Astrocyte (in vitro differentiated cells and primary cell): ENCODE results near the gene NELFA.
"Not testable (repeated sequence)": the region's sequence is repeated elsewhere in the genome, so short reads cannot be mapped to it uniquely, and the experiment has no call there.

ENCODE experiments used
- EZH2 ChIP-seq: IDR thresholded peaks from 2 replicates; pipeline ENCODE4 v1.6.1; 2012; ENCODE audit warnings: mild to moderate bottlenecking, low read length, inconsistent platforms; ENCODE audit not compliant: insufficient read depth
- TF ChIP-seq, protein P1 (sequence below): IDR thresholded peaks from 2 replicates; pipeline ENCODE4 v1.5.1; 2011; ENCODE audit warnings: low read depth, mild to moderate bottlenecking, inconsistent platforms, low read length, moderate library complexity; ENCODE audit not compliant: insufficient read depth

DNA sequence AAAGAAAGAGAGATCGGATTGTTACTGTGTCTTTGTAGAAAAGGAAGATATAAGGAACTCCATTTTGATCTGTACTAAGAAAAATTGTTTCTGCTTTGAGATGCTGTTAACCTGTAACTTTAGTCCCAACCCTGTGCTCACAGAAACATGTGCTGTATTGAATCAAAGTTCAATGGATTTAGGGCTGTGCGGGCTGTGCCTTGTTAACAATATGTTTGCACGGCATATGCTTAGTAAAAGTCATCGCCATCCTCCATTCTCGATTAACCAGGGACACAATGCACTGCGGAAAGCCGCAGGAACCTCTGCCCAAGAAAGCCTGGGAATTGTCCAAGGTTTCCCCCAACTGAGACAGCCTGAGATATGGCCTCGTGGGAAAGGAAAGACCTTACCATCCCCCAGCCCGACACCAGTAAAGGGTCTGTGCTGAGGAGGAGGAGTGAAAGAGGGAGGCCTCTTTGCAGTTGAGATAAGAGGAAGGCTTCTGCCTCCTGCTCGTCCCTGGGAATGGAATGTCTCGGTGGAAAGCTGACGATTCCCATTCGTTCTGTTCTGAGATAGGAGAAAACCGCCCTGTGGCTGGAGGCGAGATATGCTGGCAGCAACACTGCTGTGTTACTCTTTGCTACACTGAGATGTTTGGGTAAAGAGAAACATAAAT lies 12.7 kb upstream of the NELFA start:
- TF ChIP-seq, protein P1, sequence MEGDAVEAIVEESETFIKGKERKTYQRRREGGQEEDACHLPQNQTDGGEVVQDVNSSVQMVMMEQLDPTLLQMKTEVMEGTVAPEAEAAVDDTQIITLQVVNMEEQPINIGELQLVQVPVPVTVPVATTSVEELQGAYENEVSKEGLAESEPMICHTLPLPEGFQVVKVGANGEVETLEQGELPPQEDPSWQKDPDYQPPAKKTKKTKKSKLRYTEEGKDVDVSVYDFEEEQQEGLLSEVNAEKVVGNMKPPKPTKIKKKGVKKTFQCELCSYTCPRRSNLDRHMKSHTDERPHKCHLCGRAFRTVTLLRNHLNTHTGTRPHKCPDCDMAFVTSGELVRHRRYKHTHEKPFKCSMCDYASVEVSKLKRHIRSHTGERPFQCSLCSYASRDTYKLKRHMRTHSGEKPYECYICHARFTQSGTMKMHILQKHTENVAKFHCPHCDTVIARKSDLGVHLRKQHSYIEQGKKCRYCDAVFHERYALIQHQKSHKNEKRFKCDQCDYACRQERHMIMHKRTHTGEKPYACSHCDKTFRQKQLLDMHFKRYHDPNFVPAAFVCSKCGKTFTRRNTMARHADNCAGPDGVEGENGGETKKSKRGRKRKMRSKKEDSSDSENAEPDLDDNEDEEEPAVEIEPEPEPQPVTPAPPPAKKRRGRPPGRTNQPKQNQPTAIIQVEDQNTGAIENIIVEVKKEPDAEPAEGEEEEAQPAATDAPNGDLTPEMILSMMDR = not testable (repeated sequence)
- not testable (repeated sequence) for TF ChIP-seq EZH2
